ENCODE data around the gene BTBD9. TPM values are rescaled to one million over a fixed set of nuclear protein-coding genes. Genes with fewer than 3 reads are reported as not detected.

BTBD9 gene
- total and polyA plus RNA-seq, 2 donors (not counting 3 experiments of a cell fraction or from before 2014, with no cell fraction given), result 4.9 to 15.0 TPM

- H3K27ac ChIP-seq (ENCODE audit: insufficient read depth, low read depth, low read length), result no peak overlapping the region
- no peak for FAIRE-seq
- peaks cover 0 to 4% of the 10 kb centered on the region in 2 experiments for H3K36me3 ChIP-seq (ENCODE audit: control insufficient read depth in 2 of 2, extremely low read depth in 1 of 2, insufficient read depth in 2 of 2, low read length in 2 of 2)
- dilution Hi-C loops (cut with MboI; ENCODE audit: extremely low pct_ligation_motif_present, low sequenced_read_pairs), result no loop called here
- no TSS peak for BruUV-seq (replicated peaks)
- CTCF ChIA-PET, result interaction anchor here (0.6 kb wide), 1 partner anchor 434 kb away, joined by 3 read pairs; no protein-coding TSS in a partner anchor
- H3K9me1 ChIP-seq (replicated peaks; ENCODE audit: control insufficient read depth, extremely low read depth, insufficient read depth, low read length), result no peaks in the 10 kb centered on the region
- no peak overlapping the region for H3K9ac ChIP-seq (replicated peaks; ENCODE audit: extremely low read depth, insufficient read depth, low read length)
- H3K4me2 ChIP-seq (ENCODE audit: insufficient read depth, low read length), result no peak overlapping the region
- DNase-seq (ENCODE audit: low read depth, low spot score), result no peak
- H4K20me1 ChIP-seq (replicated peaks; ENCODE audit: control insufficient read depth, extremely low read depth, insufficient read depth, low read length), result no peaks in the 10 kb centered on the region
- POLR2A ChIA-PET, result no interaction called here
- intact Hi-C loops (cut with micrococcal nuclease), result no loop called here
- no peak overlapping the region for H3K4me3 ChIP-seq (replicated peaks in 1 of 3; ENCODE audit: insufficient read depth in 1 of 3, low read depth in 1 of 3, low read length in 3 of 3)
- H3K4me1 ChIP-seq (ENCODE audit: control insufficient read depth, extremely low read depth, insufficient read depth, low read length), result no peaks in the 10 kb centered on the region
- H3K27me3 ChIP-seq (ENCODE audit: control insufficient read depth in 2 of 2, insufficient read depth in 2 of 2, low read length in 2 of 2), result no peaks in the 10 kb centered on the region
- no peak for TF ChIP-seq FOS (IDR thresholded peaks at IDR 0.05; ENCODE audit: borderline replicate concordance, insufficient read depth, low read length)
- no peak for TF ChIP-seq GATA2 (IDR thresholded peaks at IDR 0.05; ENCODE audit: insufficient read depth, insufficient read length, low read depth, low read length)
- TF ChIP-seq POLR2AphosphoS5 (IDR thresholded peaks at IDR 0.05; ENCODE audit: insufficient read depth, low read depth, low read length), result no peak
- no peak for TF ChIP-seq MYC (IDR thresholded peaks at IDR 0.05; ENCODE audit: low read depth, low read length)
- TF ChIP-seq, protein P1, sequence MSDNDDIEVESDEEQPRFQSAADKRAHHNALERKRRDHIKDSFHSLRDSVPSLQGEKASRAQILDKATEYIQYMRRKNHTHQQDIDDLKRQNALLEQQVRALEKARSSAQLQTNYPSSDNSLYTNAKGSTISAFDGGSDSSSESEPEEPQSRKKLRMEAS (IDR thresholded peaks at IDR 0.05; ENCODE audit: insufficient read depth, insufficient read length), result no peak
- TF ChIP-seq JUN (IDR thresholded peaks at IDR 0.05; ENCODE audit: borderline replicate concordance, insufficient read depth, insufficient read length, low read depth), result no peak
- TF ChIP-seq, protein P2, sequence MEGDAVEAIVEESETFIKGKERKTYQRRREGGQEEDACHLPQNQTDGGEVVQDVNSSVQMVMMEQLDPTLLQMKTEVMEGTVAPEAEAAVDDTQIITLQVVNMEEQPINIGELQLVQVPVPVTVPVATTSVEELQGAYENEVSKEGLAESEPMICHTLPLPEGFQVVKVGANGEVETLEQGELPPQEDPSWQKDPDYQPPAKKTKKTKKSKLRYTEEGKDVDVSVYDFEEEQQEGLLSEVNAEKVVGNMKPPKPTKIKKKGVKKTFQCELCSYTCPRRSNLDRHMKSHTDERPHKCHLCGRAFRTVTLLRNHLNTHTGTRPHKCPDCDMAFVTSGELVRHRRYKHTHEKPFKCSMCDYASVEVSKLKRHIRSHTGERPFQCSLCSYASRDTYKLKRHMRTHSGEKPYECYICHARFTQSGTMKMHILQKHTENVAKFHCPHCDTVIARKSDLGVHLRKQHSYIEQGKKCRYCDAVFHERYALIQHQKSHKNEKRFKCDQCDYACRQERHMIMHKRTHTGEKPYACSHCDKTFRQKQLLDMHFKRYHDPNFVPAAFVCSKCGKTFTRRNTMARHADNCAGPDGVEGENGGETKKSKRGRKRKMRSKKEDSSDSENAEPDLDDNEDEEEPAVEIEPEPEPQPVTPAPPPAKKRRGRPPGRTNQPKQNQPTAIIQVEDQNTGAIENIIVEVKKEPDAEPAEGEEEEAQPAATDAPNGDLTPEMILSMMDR (IDR thresholded peaks at IDR 0.05; ENCODE audit: extremely low read depth in 1 of 2, insufficient read depth in 1 of 2, low read depth in 1 of 2, low read length in 2 of 2), result no peak
- TF ChIP-seq POLR2A (IDR thresholded peaks at IDR 0.05; ENCODE audit: low read depth, low read length), result no peak
- TF ChIP-seq EZH2 (IDR thresholded peaks at IDR 0.05; ENCODE audit: borderline replicate concordance, low read depth, low read length, severe bottlenecking), result no peak
- H3K79me2 ChIP-seq (ENCODE audit: control insufficient read depth, insufficient read depth, low read length), result no peaks in the 10 kb centered on the region
- no peak overlapping the region for H2AFZ ChIP-seq (ENCODE audit: low read depth, low read length)
- H3K9me3 ChIP-seq (replicated peaks; ENCODE audit: control insufficient read depth, insufficient read depth, low read length), result no peaks in the 10 kb centered on the region
Measured at GRCh38 chr6:38138374-38138773, 501.4 kb downstream of the BTBD9 start.

Measured in endothelial cell of umbilical vein (primary cell).